HG03108 (cell line): ENCODE measurements around the gene MEX3C.
A peak's percentile ranks its signal among the peaks of the same experiment; 100 is the strongest.

Source experiments
- ATAC-seq: cut with Tn5 transposase; IDR thresholded peaks from one replicate; pipeline ENCODE4 v1.9.1; 2021; ENCODE audit warnings: moderate library complexity; ENCODE audit not compliant: unreplicated experiment

MEX3C gene

DNA sequence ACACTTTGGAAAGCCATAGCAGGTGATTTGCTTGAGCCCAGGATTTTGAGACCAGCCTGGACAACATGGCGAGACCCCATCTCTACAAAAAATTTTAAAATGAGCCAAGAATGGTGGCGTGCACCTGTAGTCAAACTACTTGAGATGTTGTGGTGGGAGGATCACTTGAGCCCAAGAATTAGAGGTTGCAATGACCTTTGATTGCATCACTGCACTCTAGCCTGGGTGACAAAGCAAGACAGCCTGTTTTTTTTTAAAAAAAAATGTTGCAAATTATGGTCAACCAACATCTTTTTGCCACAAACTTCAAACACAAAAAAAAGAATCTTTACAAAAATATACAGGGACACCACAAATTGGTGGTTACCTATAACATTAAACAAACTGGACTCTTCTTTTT lies 40.3 kb downstream of the MEX3C start:
- no peak for ATAC-seq

DNA sequence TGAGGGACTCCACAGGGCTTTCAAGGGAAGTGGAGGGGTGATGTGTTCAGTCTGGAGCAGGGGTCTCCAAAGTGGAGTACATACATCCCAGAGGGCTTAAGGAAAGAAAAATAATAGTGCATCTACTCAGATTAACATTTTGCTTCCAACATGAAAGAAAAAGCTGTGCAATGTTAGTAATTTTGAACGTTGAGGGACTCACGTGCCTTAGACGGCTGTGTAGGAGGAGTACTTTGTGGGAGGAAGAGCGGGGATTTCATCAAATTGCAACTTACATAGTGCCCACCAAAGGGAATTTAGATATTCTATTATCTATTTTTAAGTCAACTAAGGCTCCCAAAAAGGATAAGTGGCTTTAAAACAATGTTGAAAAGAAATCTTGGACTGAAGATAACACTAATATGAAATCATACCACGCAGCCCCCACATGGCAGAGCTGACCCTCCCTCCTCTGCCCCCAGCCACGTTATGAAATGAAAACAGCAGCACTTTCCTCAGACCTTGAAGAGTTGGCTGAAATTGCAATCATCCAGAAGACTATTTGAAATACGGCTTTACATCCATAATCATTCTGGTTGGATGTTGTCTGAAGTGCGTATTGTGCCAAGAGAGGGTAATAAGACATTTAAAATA lies 42.9 kb downstream of the MEX3C start:
- no peak for ATAC-seq

DNA sequence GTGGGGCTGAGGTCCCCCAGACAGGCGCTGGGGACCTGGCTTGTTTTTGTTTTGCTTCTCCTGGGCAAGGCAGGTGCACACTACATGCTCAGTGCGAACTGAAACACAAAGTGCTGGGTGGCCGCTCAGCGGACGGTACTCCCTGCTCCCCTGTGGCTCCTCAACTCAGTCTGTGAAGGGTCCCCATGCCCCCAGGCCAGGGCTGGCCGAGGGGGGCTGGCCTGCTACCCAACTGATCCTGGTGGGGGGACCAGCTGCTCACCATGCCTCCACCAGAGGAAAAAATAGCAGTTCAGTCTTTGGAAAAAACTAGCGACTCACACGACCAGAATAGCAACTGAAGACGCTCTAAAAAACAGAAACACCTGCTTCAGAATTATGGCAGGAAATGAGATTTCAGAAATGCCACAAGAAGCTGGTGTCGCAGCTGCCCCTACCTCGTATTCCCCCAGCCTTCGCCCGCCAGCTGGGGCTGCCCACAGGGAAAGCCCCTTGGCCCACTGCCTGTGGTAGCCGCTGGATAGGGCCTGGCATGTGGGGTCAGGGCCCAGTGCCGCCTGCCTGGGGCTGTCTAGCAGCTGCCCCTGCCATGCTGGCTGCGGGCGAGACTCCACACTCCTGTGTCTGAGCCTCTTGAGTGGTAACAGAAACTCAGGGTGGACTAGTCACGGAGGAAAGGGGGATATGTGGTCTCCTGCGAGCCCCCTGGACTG lies 43.7 kb downstream of the MEX3C start:
- peak; percentile 82 for ATAC-seq

DNA sequence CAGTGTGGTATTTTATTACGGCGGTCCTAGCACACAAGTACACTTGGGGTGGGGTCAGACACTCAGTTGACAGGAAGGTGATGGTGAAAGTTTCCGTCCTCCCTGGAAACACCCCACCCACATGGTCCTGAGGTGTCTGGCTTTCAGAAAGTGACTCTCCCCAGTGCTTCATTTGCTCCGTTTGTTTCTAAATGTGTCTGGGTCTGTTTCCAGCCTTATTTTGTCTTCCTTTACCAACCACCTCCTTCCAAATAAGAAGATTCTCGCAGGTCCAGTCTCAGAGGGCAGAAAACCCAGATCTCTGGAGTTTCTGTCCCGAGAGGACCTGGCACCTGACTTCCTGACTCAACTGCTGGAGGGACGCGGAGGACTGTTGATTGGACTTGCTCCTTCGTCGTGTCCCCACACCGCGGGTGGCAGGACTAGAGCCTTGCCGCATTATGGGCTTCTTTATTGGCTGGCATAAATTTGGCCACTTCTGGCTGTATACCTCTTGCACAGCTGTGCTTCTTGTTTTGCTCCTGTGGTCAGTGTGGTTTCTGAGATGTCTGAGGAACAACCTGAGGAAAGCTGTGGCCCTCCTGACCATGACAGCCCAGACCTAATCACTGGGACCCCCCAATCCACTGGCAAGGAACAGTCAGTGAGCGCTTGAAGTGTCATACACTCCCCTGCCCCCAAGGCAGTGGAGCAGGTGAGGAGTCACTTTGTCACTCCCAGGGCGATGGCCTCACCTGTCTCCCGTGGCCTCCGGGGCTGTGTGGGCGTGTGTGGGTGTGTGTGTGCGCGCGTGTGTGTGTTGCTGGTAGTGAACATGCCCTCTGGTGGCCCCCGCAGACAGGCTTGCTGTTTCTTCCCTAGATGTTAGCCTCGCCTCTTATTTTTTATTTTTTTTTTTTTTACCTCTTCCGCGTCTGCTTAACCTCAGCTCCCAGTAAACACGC lies 45.6 kb downstream of the MEX3C start:
- peak; percentile 16 for ATAC-seq

DNA sequence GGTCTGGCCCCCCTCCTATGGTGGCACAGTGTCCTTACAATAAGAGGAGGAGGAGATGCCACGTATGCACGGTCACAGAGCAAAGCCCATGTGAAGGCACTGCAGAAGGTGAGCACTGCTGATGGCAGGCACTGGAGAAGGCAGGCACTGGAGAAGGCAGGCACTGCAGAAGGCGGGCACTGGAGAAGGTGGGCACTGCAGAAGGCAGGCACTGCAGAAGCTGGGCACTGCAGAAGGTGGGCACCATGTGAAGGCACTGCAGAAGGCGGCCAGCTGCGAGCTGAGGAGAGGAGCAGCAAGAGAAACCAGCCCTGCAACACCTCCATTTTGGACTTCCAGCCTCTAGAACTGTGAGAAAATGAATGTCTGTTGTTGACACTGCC lies 46.3 kb downstream of the MEX3C start:
- ATAC-seq, result no peak

DNA sequence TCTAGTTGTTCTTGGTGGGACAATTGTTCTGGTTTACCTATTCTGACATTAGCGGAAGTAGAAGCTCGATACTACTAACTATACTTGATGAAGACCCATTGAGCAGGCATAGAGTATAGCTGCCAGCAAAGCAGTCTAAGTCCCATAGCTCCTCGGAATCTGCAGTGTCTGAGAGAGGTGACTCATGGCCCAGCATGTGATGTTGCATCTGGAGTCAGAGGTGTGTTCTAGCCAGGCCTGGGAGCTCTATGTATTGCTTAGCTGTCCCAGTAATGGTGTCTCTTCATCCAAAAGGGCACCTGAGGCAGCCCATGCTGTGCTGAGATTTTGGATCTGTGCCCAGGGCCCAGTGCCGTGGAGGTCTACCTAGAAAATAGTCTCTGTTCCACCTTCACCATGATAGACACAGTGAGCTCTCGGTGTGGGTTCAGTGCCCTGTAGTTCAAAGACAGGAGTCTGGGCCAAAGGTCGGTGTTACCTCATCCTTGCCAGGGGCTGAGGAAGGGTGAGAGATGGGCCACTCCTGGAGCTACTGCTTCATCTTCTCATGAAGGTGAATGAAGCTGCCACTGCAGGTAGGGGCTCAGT lies 47.3 kb downstream of the MEX3C start:
- ATAC-seq, result no peak

DNA sequence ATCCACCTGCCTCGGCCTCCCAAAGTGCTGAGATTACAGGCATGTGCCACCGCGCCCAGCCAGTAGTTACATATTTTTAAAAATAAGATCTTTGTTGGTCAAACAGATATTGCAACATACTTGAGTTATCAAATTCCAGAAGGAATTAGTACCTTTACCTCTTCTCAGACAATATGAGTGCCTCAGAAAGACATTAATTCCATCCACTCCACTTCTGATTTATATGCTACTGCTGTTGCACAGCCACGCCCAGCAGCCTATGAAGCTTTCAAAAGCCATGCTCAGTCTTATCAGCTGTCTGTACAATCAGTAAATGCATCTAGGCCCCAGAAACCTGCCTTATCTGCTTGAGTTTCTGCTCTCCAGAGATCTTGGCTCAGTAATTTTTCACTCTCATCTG lies 47.8 kb downstream of the MEX3C start:
- ATAC-seq, result no peak

DNA sequence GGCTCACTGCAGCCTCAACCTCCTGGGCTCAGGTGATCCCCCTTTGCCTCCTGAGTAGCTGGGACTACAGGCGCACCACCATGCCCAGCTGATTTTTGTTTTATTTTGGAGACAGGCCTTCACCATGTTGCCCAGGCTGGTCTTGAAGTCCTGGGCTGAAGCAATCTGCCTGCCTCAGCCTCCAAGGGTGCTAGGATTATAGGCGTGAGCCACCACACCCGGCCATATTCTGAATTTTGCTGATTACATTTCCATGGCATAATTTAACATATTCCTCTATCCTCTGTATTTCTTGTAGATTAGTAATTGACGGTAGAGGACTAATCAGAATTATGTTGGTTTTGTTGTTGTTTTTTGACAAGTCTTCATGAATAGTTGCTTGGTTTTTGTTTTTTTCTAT lies 50.6 kb downstream of the MEX3C start:
- no peak for ATAC-seq

DNA sequence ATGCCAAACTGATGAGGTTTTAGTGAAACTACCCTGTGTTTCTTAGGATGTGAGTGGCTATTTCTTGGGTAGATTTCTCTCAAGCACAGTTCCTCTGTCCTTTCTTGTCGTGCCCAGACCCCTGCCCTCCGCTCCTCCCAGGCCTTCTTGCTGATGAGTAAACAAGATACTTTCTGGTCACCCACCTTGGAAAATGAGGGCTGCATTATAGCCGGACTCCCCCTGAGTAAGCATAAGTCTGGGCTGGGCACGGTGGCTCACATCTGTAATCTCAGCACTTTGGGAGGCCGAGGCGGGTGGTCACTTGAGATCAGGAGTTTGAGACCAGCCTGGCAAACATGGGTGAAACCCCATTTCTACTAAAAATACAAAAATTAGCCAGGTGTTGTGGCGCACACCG lies 58.5 kb downstream of the MEX3C start:
- ATAC-seq, result no peak

DNA sequence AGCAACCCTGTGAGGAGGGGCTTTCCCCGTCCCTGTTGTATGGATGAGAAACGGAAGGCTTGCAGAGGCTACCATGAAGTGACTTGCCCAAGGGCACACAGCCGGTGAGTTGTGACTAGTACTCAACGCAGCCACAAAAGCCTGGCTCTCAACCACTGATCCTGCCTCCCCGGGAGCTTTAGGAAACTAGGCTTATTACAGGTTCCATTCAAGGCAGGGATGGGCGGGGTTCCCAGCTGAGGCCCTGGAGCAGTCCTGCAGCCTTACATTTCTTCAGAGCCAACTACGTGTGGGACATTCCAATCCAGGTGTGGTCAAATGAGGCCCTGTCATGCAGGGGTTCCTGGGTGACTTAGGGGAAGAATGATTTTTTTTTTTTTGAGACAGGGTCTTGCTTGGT lies 59.6 kb downstream of the MEX3C start:
- no peak for ATAC-seq

DNA sequence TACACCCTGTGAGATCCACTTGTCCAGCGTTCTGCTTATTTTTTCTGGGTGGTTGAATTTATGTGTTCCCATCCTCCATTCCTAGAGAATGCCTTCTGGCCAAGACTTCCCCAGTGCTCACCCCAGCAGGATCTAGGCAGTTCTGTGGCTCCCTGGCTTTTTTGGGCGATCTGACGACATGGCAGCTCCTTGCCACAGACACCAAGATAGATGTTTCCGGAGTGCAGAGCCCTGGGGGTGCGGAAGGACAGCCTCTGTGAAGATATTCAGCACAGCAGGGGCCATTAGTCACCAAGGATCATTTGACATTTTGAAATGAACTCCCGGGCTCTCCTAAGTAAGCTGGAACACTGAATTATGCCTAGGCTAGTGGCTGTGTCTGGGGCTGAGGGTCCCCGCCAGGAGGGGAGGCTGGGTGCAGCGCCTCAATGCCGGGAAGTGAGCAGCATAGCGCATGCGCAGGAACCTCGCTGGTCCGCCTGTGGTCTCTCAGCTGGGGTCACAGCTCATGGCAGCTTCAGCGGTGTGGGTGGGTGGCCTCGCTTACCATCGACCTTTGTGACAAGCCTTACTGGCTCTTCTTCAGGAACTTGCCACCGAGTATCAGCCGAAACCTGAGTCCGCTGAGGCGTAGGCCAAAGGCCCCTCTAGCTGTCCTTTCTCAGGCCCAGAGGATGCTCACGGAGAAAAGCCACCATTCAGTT lies 60.3 kb downstream of the MEX3C start:
- ATAC-seq, result no peak

DNA sequence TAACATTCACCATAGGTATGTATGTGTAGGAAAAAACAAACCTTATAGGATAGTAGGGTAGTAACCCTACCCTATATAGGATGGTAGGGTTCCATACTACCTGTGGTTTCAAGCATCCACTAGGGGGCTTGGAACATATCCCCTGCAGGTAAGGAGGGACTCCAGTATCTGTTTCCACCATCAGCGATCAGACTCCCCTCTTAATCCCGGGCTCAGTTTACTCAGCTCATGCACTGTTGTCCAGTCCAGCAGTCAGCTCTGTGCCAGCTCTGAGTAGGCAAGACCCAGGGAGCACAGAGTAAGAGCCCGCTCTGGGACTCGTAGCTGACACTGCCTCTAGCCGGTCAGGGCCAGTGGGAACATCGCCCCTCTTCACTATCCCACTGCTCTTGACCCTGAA lies 61.7 kb downstream of the MEX3C start:
- no peak for ATAC-seq

DNA sequence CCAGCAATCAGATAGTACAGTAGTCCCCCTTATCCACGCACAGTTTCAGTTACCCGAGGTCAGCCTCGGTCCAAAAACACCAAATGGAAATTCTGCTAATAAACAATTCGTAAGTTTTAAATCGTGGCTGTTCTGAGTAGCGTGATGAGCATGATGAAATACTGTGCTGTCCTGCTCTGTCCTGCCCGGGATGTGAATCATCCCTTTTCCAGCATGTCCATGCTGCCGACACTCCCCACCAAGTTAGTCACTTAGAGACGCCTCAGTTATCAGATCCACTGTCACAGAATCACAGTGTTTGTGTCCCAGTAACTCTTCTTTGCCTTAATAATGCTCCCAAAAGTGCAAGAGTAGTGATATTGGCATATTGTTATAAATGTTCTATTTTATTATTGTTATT lies 62.1 kb downstream of the MEX3C start:
- ATAC-seq, result no peak

DNA sequence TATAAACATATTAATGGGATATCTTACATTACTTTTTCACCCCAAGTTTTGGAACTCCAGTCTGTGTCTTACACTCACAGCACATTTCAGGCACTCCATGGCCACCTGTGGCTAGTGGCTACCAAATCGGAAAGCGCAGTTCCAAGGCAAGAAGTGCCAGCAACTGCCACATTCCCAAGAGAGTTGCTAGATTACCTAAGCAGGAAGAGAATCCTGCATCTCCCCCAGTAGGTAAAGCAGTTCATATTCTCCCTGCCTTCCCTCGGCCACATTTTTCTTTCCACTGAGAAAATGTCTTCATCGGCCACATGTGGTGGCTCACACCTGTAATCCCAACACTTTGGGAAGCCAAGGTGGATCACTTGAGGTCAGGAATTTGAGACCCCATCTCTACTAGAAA lies 62.8 kb downstream of the MEX3C start:
- ATAC-seq, result no peak

DNA sequence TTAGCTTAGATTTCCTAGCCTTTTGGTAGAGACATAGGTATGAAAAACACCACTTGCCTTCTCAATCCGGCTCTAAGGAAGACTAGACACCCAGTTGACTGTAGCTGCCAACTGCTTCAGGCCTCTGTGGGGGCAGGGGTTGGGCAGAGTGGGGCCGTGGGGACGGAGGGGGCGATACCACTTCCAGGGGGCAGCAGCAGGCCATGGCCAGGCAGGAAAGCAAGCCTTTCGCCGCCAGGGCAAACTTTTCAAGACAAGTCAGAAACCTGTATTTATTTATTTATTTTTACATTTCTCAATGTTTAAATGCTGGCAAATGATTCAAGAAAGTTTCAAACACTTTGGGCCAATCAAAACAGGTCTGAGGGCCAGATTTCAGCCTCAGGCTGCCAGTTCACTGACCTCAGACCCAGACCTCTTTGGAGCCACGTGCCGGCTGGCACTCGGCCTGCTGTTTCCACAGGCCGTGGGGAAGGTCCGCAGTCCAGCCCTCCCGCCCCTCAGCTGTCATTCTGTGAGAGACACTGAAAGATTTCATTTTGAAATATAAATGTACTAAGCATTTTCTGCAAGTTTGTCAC lies 63.8 kb downstream of the MEX3C start:
- no peak for ATAC-seq

DNA sequence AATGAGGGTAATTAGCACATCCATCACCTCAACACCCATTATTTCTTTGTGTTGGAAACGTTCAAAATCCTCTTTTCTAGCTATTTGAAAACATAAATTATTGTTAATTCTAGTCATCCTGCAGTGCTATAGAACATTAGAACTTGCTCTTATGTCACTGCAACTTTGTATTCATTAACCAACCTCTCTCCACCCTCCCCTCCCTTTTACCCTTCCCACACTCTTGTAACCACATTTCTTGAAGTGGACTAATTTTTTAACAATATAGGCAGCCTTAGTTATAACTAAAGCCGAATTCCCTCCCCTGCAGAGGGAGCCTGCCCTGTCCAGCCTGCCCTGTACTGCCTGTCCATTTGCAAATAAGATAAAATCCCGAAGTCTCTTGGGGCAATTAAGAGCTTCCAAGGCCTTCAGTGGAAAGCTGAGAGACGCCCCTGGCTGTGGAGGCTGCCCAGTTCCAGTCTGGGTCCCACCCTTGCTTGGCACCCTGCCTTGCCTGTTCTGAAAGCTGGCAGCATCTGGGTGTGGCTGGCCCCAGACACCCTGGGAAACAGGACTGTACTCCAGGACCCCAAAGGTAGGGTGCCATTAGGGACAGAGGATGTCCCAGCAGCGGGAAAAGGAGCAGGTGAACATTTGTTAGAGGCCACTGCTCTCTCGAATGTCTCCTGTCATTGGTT lies 65.1 kb downstream of the MEX3C start:
- no peak for ATAC-seq

DNA sequence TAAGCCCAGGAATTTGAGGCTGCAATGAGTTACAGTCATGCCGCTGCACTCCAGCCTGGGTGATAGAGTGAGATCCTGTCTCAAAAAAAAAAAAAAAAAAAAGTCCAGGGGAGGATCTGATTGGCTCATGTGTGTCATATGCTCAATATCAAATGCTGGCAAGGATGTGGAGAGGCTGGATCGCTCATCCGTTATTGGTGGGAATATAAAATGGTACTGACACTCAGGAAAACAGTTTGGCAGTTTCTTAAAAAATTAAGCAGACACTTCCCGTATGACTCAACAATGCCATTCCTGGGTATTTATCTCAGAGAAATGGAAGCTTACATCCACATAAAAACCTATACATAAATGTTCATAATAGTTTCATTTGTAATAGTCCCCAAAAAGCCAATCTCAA lies 68.9 kb downstream of the MEX3C start:
- no peak for ATAC-seq

DNA sequence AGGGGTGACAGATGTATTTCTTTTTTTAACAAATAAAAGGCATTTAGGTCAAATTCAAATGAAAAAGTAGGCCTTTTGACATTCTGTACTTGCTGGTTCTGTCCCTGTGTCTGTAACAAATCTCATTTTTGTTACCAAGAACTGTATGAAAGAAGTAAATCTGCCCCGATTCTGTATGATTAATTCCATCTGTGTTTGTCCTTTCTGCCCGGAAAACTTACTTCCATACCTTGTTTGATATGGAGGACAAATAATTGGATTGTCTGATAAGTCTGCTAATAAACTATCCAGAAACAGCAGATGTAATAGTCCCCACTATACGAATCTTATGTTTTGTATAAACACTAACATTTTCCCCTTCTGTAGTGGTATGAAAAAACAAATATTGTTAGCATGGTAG lies 69.8 kb downstream of the MEX3C start:
- ATAC-seq, result no peak

DNA sequence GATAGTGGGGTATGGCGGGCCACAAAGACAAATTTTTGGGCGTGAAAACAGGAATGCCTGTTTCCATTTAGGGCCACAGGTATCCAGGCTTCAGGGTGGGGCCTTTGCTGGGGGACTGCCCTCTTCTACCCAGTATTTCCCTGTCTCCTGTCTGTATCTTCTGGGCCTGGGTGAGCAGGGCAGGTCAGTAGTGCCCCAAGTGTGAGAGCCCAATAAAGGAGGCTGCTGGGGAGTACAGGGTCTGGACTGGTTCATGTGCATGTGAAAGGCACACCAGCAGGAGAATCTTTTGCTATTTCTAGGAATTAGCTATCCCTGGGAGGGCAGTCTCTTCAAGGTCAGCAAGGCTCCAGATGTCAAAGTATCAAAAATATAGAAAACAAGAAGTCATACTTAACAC lies 71.5 kb downstream of the MEX3C start:
- ATAC-seq, result no peak
